ENCODE data around the gene EXOC3. TPM values are rescaled to one million over a fixed set of nuclear protein-coding genes. Genes with fewer than 3 reads are reported as not detected.

EXOC3 gene
- total RNA-seq, result 41.8 and 42.6 TPM in 2 replicates

DNA sequence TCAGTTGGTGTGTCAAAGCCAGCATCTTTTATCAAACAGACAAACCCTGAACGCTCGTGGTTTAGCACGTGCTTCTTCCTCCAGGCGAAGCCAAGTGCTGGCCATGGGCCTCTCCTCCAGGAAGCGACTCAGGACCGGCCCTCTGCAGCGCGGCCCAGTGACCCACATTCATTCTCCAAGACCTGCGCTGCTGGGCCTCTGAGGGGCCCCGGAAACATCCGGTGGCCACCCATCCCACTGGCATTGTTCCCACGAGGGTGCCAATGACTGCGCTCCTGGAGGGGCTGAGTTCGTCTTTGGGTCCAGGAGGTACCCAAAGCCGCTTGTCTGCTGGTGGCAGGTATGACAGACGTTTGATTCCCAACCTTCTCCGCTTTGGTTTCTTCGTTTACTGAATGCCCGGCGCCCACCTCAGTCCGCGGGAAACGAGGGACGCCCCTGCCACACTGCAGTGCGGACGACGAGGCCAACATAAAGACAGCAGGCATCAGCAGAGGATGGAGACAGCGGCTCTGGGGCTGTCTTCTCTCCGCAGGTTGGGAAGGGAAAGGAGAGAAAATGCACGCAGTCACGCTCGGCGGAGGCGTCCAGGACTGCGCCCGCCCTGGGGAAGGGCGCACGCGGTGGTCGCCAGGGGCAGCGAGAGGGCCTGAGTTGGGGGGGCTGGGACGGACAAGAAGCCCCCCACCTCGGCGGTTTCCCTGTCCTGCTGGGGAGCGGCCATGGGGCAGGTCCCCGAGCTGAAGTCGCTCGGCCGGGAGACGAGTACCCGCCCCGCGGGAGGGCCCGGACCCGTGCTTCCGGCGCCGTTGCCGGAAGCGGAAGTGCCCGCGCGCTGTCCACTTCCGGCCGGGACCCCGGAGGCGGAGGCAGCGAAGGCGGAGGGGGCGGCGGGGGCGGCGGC lies at the start of gene EXOC3:
Gene EXOC3, plus strand, starts transcription at position 842 of the 904 bp plus-strand sequence. CDS start 3,030 bp downstream, outside the sequence.

Other genes starting within 250 kb of the EXOC3 start
- 6.7 and 7.9 TPM in 2 replicates for gene CCDC127, start 225.0 kb upstream of the EXOC3 start, total RNA-seq
- gene SDHA, start 224.9 kb upstream of the EXOC3 start, total RNA-seq, result 83.2 and 135 TPM in 2 replicates
- gene PDCD6, start 171.5 kb upstream of the EXOC3 start, total RNA-seq, result 85.4 and 129 TPM in 2 replicates
- gene AHRR, start 121.5 kb upstream of the EXOC3 start, total RNA-seq, result 19.4 and 26.5 TPM in 2 replicates
- 0.77 and 1.1 TPM in 2 replicates for gene SLC9A3, start 81.3 kb downstream of the EXOC3 start, total RNA-seq
- 1.7 and 5.4 TPM in 2 replicates for gene CEP72, start 169.2 kb downstream of the EXOC3 start, total RNA-seq